Glutamatergic neuron (in vitro differentiated cells): ENCODE results near the gene IRGC. TPM values are rescaled to one million over a fixed set of nuclear protein-coding genes. Genes with fewer than 3 reads are reported as not detected.

ENCODE experiments used
- DNase-seq: peaks from one replicate; pipeline ENCODE4 v3.0.0; 2022
- H3K27ac Mint-ChIP-seq: one replicate; pipeline ENCODE4 v1.8.0; 2020; ENCODE audit warnings: mild to moderate bottlenecking, mixed read lengths, inconsistent platforms; ENCODE audit not compliant: unreplicated experiment
- H3K27me3 Mint-ChIP-seq: one replicate; pipeline ENCODE4 v1.8.0; 2020; ENCODE audit warnings: mild to moderate bottlenecking, moderate library complexity, mixed read lengths, inconsistent platforms; ENCODE audit not compliant: unreplicated experiment
- H3K36me3 Mint-ChIP-seq: one replicate; pipeline ENCODE4 v1.8.0; 2020; ENCODE audit warnings: mild to moderate bottlenecking, mixed read lengths, inconsistent platforms; ENCODE audit not compliant: unreplicated experiment
- H3K4me1 Mint-ChIP-seq: one replicate; pipeline ENCODE4 v1.8.0; 2020; ENCODE audit warnings: mild to moderate bottlenecking, low read depth, mixed read lengths, inconsistent platforms; ENCODE audit not compliant: unreplicated experiment
- H3K4me3 Mint-ChIP-seq: one replicate; pipeline ENCODE4 v1.8.0; 2020; ENCODE audit warnings: mild to moderate bottlenecking, mixed read lengths, inconsistent platforms; ENCODE audit not compliant: unreplicated experiment
- H3K9me3 Mint-ChIP-seq: one replicate; pipeline ENCODE4 v1.8.0; 2020; ENCODE audit warnings: mild to moderate bottlenecking, moderate library complexity, mixed read lengths, inconsistent platforms; ENCODE audit not compliant: unreplicated experiment
- total RNA-seq: library from RNA; stranded (reverse); fragmentation: NEBNext Ultra II Directional; extraction: Animal tissue kit (Norgen Biotek cat#: 25700); gene quantifications from one replicate; pipeline ENCODE4 v1.2.1, GENCODE V29; 2021; ENCODE audit not compliant: unreplicated experiment
- TF ChIP-seq, protein P1 (sequence below): fragments of 200-600 bp; sonication (generic); IDR thresholded peaks from one replicate; pipeline ENCODE4 v1.5.0; 2021; ENCODE audit not compliant: partially characterized antibody, unreplicated experiment

The IRGC gene
- total RNA-seq, 1 donor from 2014 or later: not detected

DNA sequence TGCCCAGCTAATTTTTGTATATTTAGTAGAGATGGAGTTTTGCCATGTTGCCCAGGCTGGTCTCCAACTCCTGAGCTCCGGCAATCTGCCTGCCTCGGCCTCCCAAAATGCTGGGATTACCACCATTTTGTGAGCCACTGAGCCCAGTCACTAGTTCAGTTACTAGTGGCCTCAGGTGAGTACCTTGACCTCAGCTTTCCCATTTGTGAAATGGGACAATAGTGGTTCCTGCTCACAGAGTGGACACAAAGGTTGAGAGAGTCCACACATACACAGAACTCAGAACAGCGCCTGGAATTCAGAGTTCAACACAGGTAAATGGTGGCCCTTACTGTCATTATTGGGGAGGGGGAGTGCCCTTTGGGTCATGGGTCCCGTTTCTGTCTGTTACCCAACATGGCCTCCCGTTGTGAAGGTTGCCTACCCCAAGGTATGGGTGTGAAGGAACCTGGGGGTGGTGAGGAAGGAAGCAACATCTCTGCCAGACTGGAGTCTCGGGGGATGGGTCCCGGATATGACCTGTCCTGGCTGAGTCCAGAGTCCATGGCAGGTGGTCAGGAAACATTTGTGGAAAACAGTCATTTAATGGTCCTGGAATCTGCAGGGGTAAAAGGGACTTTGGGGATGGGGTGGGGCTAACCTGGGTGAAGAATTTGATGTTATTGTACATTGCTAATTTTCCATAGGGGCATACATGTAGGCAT lies 11.7 kb upstream of the IRGC start:
- no peak overlapping the region for H3K4me3 Mint-ChIP-seq
- H3K9me3 Mint-ChIP-seq: peaks cover 4% of the 10 kb centered on the region
- TF ChIP-seq, protein P1, sequence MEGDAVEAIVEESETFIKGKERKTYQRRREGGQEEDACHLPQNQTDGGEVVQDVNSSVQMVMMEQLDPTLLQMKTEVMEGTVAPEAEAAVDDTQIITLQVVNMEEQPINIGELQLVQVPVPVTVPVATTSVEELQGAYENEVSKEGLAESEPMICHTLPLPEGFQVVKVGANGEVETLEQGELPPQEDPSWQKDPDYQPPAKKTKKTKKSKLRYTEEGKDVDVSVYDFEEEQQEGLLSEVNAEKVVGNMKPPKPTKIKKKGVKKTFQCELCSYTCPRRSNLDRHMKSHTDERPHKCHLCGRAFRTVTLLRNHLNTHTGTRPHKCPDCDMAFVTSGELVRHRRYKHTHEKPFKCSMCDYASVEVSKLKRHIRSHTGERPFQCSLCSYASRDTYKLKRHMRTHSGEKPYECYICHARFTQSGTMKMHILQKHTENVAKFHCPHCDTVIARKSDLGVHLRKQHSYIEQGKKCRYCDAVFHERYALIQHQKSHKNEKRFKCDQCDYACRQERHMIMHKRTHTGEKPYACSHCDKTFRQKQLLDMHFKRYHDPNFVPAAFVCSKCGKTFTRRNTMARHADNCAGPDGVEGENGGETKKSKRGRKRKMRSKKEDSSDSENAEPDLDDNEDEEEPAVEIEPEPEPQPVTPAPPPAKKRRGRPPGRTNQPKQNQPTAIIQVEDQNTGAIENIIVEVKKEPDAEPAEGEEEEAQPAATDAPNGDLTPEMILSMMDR: no peak
- DNase-seq: no peak
- peaks cover 10% of the 10 kb centered on the region for H3K27me3 Mint-ChIP-seq
- H3K36me3 Mint-ChIP-seq: peaks cover 6% of the 10 kb centered on the region
- no peaks in the 10 kb centered on the region for H3K4me1 Mint-ChIP-seq
- no peak overlapping the region for H3K27ac Mint-ChIP-seq

DNA sequence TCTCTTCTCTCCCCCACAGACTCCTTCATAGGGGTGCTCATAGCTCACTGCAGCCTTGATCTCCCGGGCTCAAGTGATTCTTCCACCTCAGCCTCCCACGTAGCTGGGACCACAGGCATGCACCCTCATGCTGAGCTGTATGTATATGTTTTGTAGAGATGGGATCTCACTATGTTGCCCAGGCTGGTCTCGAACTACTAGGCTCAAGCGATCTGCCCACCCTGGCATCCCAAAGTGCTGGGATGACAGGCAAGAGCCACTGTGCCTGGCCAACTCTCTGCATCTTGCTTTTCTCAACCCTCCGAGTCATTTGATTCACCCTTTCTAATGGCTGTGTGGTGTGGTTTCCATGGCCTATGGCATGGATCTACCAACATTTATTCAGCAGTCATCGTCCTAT lies 10.1 kb upstream of the IRGC start:
- Mint-ChIP-seq H3K4me1 (no peaks in the 10 kb centered on the region), H3K36me3 (peaks cover 8% of the 10 kb centered on the region), H3K27me3 (peaks cover 7% of the 10 kb centered on the region), H3K27ac (no peak overlapping the region), H3K4me3 (no peak overlapping the region), H3K9me3 (peaks cover 5% of the 10 kb centered on the region)
- TF ChIP-seq, protein P1: no peak
- no peak for DNase-seq

DNA sequence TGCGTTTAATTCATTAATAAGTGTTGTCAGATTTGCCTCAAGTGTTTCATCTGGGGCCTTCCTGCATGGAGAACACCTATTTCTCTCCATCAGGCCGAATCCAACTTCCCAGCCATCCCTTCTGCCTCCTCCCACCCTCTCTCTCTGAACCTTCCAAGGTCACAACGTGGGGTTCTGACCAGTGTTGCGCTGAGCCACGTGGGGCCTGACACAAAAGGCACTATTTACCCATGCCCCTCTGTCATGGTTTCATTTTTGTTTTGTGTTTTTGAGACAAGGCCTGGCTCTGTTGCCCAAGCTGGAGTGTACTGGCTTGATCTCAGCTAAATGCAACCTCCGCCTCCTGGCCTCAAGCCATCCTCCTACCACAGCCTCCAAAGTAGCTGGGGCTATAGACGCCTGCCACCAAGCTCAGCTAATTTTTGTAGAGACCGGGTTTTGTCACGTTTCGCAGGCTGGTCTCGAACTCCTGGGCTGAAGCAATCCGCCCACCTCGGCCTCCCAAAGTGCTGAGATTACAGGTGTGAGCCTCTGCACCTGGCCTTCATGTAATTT lies 8.6 kb upstream of the IRGC start:
- DNase-seq: no peak
- H3K4me3 Mint-ChIP-seq: no peak overlapping the region
- peaks cover 5% of the 10 kb centered on the region for H3K9me3 Mint-ChIP-seq
- no peaks in the 10 kb centered on the region for H3K4me1 Mint-ChIP-seq
- H3K27me3 Mint-ChIP-seq: peaks cover 5% of the 10 kb centered on the region
- TF ChIP-seq, protein P1: no peak
- no peak overlapping the region for H3K27ac Mint-ChIP-seq
- peaks cover 8% of the 10 kb centered on the region for H3K36me3 Mint-ChIP-seq

DNA sequence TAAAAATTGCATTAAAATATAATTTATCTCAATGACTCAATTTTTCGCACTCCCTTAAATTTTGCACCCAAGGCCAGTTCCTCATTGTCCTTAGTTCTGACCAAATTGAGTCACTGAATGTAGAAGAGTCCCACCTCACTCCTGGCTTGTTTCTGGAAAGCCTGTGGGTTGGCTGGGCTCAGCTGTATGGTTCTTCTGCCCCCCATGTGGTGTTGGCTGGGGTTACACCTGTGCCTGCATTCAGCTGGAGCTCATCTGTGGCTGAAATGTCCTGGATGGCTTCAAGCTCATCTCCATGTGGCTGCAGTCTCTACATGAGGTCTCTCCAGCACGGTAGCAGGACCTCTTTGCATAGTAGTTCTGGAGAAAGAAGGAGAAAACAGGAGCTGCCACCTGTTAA lies 7.2 kb upstream of the IRGC start:
- H3K4me3 Mint-ChIP-seq: no peak overlapping the region
- no peaks in the 10 kb centered on the region for H3K4me1 Mint-ChIP-seq
- peaks cover 8% of the 10 kb centered on the region for H3K36me3 Mint-ChIP-seq
- H3K27me3 Mint-ChIP-seq: peaks cover 9% of the 10 kb centered on the region
- H3K9me3 Mint-ChIP-seq: peaks cover 5% of the 10 kb centered on the region
- TF ChIP-seq, protein P1: no peak
- DNase-seq: no peak
- no peak overlapping the region for H3K27ac Mint-ChIP-seq

DNA sequence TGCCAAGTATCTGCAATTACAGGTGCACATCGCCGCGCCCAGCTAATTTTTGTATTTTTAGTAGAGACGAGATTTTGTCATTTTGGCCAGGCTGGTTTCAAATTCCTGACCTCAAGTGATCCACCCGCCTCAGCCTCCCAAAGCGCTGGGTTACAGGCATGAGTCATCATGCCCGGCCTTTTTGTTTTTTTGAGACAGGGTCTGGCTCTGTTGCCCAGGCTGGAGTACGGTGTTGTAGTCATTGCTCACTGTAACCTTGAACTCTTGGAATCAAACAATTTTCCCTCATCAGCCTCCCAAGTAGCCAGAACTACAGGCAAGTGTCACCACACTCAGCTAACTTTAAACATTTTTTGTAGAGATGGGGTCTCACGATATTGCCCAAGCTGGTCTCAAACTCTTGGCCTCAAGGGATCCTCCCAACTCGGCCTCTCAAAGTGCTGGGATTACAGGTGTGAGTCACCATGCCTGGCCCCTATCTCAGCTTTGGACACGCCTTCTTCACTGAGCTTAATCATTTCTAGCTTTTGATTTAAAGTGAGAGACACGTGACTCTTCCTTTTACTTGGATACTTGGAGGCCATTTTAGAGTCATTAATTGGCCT lies 4.0 kb upstream of the IRGC start:
- Mint-ChIP-seq H3K36me3 (peaks cover 8% of the 10 kb centered on the region), H3K27ac (no peak overlapping the region), H3K9me3 (peaks cover 2% of the 10 kb centered on the region), H3K4me3 (no peak overlapping the region), H3K27me3 (peaks cover 5% of the 10 kb centered on the region), H3K4me1 (no peaks in the 10 kb centered on the region)
- DNase-seq: no peak
- TF ChIP-seq, protein P1: no peak
